Ovary (tissue), 3 donors: ENCODE measurements around the gene GFER.

Experiments
- CTCF ChIP-seq, 3 donors: fragments of 450-650 bp in 2 of 3; fragments of 200-600 bp in 1 of 3; IDR thresholded peaks; one replicate each; pipeline versions ENCODE4 v1.5.1 to v1.8.0; 2016 to 2022; ENCODE audit warnings: antibody characterized with exemption in 3 of 3, mild to moderate bottlenecking in 1 of 3
- EP300 ChIP-seq: sonication (generic); formaldehyde crosslinking; IDR thresholded peaks from one replicate; pipeline ENCODE4 v1.6.1; 2017; ENCODE audit warnings: antibody characterized with exemption
- POLR2A ChIP-seq: fragments of 450-650 bp; IDR thresholded peaks from one replicate; pipeline ENCODE4 v1.6.1; 2017; ENCODE audit warnings: antibody characterized with exemption, mild to moderate bottlenecking, moderate library complexity
- donor health status: DM: no; HTN: no; CAD: no.

GRCh38 chr16:1982013-1982433 is 2.0 kb upstream of the GFER start:
- TF ChIP-seq CTCF (IDR thresholded peaks at IDR 0.05) = no peak
- no peak for TF ChIP-seq POLR2A
- TF ChIP-seq EP300 = no peak
